NCI-H2227 treated with DMSO at 0.1 percent for 48 hours (cell line): ENCODE results near the gene HTR2C.
"Not testable (repeated sequence)": the region's sequence is repeated elsewhere in the genome, so short reads cannot be mapped to it uniquely, and the experiment has no call there.

ENCODE experiments used
- DNase-seq: peaks from one replicate; lab custom pipeline; 2025; lab: John Stamatoyannopoulos, UW

HTR2C gene

DNA sequence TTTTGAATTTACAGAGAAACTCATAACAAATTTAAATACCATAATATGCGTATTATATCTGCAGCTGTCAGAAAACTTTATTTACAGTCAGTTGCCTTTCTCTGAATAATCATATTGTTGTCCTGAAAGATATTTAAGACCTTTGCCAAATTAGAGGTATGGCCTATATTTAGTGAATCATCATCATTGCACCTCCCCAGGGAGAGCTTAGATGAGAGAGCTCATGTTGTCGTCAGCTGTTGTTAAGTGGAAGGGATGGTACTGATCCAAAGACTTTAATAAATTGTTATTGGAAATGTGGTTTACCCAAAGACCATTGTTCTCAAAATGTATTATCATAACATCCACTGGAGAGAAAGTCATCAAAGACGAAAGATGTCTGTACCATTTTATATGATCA is 128.6 kb downstream of the HTR2C start:
- DNase-seq: no peak

GRCh38 chrX:114715096-114715495 is 131.2 kb downstream of the HTR2C start:
- DNase-seq: no peak

- no peak for DNase-seq
Measured at GRCh38 chrX:114717921-114718320, 134.0 kb downstream of the HTR2C start.

DNA sequence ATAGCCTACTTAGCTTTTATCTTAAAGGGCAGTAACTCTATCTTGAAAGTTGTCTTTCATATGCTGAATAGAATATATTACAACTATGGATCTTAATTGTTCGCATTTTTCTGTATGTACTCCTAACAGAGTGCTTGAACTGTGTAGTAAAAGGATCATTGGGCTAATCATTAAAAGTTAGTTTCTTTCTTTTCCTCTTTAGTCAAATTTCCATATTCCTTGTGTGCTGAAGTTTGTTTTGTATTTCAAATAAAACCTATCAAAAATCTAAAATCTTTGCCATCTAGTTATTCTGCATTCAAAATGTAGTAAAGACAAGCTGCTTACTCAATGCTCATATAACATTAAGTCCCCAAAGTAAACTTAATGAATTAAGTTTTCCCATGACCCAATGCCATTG is 182.7 kb downstream of the HTR2C start:
- no peak for DNase-seq

GRCh38 chrX:114774691-114775090 is 190.8 kb downstream of the HTR2C start:
- no peak for DNase-seq

DNA sequence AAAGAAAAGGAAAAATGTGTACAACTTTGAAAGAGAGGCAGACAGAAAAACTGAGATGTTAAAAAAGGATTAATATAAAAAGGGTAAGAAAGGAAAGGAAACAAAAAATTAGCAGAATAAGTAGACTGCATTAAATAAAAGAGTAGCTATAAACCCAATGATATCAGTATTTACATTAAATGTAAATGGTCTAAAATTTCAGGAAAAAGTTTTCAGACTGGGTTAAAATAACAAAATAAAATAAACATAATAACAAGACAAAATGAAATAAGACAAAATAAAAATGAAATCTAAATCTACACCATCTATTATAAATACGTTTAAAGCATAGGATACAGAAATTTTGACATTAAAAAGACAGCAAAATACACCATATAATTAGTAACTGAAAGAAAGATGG is 199.0 kb downstream of the HTR2C start:
- no peak for DNase-seq

- DNase-seq: no peak
Measured at GRCh38 chrX:114787061-114787460, 203.2 kb downstream of the HTR2C start.

DNA sequence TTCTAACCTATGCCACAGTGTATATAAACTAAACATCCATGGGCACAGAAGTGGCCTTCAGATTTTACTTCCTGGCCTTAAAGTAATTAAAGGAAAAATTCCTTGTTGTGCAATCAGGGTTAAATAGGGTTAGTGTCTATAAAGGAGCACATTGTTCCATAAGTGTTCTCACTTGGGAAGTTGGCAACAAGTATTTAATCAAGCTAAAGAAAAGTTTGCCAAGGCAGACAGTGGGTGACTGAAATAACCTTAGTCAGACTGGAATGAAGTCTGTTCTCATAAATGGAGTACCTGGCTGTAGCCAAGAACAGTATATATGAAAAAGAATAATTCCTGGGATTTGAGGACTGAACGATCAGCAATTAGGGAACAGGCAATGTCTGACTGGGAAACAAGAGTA is 213.6 kb downstream of the HTR2C start:
- no peak for DNase-seq

DNA sequence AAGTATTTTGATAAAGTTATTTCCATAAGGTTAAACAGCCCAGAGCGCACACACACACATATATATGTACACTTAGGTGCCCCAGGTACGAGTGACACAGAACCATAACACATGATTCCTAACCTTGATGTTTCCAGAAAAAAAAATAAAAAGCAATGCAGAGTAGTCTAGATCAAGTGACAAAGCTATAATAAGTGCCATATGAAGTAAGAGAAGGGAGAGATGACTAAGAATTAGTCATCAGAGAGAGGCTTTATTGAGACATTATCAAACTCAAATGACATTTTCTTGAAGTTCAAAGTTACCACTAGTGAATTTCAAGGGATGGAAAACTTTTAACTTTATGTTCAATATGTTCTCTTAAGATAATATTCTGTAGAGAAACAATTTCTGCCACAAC is 215.0 kb downstream of the HTR2C start:
- no peak for DNase-seq

DNA sequence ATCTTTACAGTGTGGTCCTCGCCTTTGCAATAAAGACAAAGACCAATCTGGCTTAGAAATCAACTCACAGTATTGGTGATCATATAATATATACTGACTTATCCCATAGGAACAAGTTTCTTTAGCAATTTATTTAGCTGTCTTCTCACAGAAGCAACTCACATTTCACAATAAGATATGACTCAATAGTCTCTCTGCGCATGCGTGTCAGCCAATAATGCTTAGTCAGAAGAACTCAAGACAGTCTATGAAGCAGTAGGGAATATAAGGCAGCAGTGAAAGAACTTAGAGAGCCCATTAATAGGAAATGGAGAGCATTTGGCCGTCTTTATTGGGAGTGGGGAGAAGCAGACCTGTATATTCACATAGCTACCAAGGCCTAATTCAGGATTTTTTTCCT is 216.8 kb downstream of the HTR2C start:
- no peak for DNase-seq

- DNase-seq: no peak
Measured at GRCh38 chrX:114819509-114819908, 235.6 kb downstream of the HTR2C start.

GRCh38 chrX:114841051-114841450 is 257.2 kb downstream of the HTR2C start:
- no peak for DNase-seq

DNA sequence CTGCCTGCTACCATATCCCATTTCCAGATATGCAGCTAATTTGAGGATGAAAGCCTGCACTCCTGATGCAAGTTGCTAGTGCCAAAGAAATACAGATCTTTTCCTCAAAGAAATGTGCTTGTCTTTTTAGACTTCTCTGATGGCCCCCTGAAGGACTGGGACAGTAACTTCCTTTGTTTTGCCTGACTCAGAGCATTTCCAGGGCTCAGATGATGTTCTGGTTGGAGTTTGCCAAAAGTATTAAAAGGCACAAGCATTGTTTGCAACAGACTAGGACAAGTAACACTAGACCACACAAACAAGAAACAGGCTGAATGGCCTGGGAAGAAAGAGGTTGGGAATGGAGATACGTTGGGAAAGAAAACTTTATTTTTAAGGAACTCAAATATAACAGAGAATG is 258.3 kb downstream of the HTR2C start:
- DNase-seq: no peak

- no peak for DNase-seq
Measured at GRCh38 chrX:114889481-114889880, 305.6 kb downstream of the HTR2C start.

GRCh38 chrX:114903618-114904017 is 319.7 kb downstream of the HTR2C start:
- DNase-seq: no peak

GRCh38 chrX:114905251-114905650 is 321.4 kb downstream of the HTR2C start:
- DNase-seq: no peak

DNA sequence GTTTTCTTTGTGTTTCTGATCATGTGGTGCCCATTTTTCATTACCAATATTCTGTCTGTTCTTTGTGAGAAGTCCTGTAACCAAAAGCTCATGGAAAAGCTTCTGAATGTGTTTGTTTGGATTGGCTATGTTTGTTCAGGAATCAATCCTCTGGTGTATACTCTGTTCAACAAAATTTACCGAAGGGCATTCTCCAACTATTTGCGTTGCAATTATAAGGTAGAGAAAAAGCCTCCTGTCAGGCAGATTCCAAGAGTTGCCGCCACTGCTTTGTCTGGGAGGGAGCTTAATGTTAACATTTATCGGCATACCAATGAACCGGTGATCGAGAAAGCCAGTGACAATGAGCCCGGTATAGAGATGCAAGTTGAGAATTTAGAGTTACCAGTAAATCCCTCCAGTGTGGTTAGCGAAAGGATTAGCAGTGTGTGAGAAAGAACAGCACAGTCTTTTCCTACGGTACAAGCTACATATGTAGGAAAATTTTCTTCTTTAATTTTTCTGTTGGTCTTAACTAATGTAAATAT is 323.2 kb downstream of the HTR2C start:
- no peak for DNase-seq

DNA sequence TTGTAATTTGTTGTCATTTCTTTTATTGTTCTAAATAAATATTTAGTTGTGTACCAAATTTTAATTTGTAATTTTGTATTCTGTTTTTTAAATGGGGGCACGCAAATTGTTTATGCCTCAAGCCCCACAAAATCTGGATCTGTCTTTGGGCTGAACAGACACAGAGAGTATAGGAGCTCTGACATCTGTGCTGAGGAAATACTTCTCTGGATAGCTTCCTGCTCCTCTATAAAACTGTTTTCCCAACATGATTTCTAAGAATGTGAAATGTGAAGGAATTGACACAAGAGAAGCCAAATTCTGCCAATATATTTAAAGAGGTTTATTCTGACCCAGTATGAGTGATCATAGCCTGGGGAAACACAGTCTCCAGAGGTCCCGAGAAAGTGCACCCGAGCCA is 340.5 kb downstream of the HTR2C start:
- no peak for DNase-seq

GRCh38 chrX:114924856-114925255 is 341.0 kb downstream of the HTR2C start:
- DNase-seq: no peak

DNA sequence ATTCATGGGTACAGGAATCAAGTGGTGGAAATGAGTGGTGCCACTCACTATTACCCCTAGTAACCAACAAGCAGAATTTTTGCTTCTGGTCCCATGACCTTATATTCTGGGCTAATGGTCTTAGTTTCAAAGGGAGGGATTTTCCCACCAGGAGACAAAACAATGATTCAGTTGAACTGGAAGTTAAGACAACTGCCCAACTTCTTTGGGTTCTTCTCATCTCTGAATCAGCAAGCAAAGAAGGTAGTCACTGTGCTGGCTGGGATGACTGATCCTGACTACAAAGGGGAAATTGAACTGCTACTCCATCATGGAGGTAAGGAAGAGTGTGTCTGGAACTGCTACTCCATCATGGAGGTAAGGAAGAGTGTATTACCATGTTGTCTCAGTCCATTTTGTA is 346.3 kb downstream of the HTR2C start:
- DNase-seq: no peak

GRCh38 chrX:114932550-114932949 is 348.7 kb downstream of the HTR2C start:
- DNase-seq: no peak

DNA sequence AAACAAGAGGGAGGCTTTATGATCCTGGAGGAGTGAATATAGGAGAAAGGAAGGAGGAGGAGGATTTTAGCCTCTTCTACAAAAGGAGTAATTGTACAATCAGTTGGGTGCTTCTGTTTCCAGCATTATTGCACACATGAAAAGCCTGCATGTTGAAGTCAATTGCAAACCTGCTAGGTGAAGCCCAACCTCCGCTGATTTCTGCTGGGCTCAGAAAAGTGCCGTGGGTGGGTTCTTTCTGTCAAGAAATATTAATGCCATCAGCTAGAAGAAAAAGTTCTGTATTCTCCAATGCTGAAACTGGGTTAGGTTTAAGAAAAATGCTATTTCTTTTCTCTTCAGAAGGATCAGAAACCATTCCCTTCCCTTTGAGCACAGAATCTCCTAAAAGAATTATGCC is 349.4 kb downstream of the HTR2C start:
- not testable (repeated sequence) for DNase-seq

GRCh38 chrX:114937090-114937489 is 353.2 kb downstream of the HTR2C start:
- DNase-seq: not testable (repeated sequence)

GRCh38 chrX:114952696-114953095 is 368.8 kb downstream of the HTR2C start:
- DNase-seq: no peak
